Kidney capillary endothelial cell (primary cell): Measurements from ENCODE around the gene ARHGEF40.

Experiments used
- DNase-seq: peaks from one replicate; pipeline ENCODE4 v3.0.0-alpha.2; 2018; ENCODE audit warnings: low spot score

ARHGEF40 gene

DNA sequence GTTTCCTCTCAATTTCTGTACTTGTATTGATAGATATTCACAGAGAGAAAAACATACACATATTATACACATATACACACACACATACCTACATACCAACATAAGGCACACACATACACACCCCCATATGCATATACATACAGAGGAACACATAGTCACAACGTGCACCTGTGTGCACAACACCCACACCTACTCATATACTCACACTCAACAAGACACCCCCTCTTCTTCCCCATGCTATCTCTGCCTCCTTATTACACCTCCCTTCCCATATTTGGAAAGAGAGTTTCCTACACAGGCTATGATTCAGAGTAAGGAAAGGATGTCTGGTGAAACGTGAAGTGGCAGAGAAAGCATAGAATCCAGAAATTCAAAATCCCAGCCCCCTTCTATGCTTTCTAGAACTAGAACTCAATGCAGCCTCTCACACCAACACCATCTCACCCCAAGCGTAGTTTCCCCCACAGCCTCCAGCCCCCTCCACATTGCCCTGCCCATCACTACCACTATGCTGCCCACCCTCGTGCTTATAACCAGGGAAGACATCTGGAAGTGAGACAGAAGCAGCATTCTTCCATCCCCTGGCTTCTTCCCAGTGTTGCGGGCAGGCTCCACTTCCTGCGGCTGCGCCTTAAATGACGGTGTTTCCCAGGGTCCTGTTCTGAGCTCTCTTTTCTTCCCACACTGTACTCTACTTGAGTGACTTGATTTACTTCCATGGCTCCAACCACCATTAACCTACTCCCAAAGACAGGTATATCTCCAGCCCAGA, 10.1 kb upstream of the ARHGEF40 start:
- no peak for DNase-seq

- DNase-seq: no peak
These were observed 9.3 kb upstream of the ARHGEF40 start for GRCh38 chr14:21060614-21061346.

GRCh38 chr14:21061347-21061668, 8.8 kb upstream of the ARHGEF40 start:
- no peak for DNase-seq

DNA sequence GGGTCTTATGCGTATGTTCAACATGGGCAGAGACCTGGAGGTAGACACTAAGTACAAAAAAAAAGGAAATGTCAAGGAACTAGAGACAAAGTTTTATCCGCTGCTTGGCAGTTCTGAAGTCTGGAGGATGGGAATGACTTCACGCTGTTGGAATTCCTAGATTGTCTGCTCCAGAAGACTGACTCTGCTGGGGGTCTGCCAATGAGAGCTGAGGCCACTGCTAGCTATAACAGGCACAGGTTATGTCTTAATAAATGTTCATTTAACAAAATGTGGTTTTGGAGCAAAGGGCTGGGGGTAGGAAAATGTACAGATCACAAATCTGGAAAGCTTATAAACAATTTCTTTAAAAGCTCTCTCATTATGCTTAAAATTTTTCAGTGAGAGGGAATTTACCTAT, 6.6 kb upstream of the ARHGEF40 start:
- DNase-seq: peak; percentile 55

DNA sequence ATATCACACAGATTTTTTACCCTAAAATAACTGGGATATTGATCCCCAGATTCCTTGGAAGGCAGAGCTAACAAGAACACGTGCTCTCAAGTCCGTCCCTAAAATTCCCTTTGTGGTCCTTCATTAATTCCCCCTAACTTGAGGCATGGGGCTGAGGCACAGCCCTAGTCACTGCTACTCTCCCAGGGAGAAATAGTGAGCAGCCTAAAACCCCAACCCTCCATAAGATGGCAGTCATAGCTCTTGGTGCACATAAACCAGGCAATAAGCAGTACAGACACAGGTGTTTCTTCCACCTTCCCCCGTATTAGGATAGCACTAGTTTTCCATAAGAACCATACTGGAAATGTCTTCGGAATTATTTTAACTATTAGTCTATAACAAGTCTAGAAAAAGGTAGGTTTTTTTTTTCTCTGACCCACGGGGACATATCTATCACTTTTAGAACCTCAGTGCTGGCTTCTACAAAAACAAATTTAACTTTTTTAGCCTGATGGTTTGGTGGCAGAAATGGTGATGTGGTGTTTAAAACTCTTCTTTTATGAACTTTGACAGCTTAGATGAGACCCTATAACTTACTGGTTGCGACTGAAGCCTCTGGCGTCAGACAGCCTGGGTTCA, 3.1 kb upstream of the ARHGEF40 start:
- DNase-seq: no peak

- no peak for DNase-seq
These were observed 1.4 kb upstream of the ARHGEF40 start for GRCh38 chr14:21068521-21069387.

GRCh38 chr14:21069388-21070082, 569 bp upstream of the ARHGEF40 start:
- no peak for DNase-seq

- DNase-seq: no peak
These were observed 613 bp downstream of the ARHGEF40 start for GRCh38 chr14:21070610-21071224.

GRCh38 chr14:21071225-21072030, 1.3 kb downstream of the ARHGEF40 start:
- DNase-seq: peak; percentile 82

GRCh38 chr14:21072031-21072473, 1.9 kb downstream of the ARHGEF40 start:
- DNase-seq: no peak

- no peak for DNase-seq
These were observed 2.8 kb downstream of the ARHGEF40 start for GRCh38 chr14:21072781-21073339.

- DNase-seq: no peak
These were observed 3.8 kb downstream of the ARHGEF40 start for GRCh38 chr14:21073921-21074320.

GRCh38 chr14:21074398-21075272, 4.5 kb downstream of the ARHGEF40 start:
- DNase-seq: no peak

DNA sequence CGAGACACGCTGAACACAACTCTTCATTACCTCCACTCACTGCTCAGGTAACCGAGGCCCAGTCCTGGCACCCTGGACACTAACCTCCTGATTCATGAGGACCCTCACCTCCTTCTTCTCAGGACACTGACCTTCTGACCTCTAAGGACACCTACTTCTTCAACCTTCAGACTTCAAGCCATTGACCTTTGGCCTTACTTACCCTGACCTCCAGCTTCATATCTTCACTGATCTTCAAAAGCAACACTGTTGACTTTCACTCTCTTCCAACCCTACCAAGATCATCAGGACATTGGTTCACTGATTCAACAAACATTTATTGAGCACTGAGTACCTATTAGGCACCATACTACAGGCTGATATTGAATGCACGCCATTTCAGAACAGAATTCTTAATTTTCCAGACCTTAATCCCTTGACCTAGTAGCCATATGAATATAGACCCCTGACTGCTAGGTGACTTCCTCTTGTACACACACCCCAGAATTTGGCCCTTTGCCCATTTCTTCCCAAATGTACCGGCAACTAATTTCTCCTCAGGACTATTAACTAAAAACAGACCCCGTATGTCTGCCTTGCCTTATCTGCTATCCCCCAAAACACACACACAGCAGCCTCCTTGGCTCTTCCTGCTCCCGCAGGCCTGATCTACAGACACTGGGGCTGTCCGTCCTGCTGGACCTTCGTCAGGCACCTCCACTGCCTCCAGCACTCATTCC, 5.8 kb downstream of the ARHGEF40 start:
- no peak for DNase-seq

DNA sequence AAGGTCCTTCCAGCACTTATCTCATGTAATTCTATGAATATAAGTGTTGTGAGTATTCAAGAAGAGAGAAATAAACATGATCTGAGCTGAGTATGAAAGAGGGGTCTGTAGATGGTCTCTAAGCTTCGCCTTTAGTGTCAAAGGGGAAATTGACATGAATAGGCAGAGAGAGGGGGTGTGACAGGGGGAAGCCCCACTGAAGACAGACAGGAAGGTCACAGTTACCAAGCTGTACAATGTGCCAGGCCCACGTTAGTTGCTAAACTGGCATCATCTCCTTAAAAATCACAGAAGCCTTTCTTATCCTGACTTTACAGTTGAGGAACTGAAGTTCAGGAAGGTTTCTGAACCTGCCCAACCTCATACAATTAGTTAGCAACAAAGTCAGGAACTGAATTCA, 7.6 kb downstream of the ARHGEF40 start:
- no peak for DNase-seq

DNA sequence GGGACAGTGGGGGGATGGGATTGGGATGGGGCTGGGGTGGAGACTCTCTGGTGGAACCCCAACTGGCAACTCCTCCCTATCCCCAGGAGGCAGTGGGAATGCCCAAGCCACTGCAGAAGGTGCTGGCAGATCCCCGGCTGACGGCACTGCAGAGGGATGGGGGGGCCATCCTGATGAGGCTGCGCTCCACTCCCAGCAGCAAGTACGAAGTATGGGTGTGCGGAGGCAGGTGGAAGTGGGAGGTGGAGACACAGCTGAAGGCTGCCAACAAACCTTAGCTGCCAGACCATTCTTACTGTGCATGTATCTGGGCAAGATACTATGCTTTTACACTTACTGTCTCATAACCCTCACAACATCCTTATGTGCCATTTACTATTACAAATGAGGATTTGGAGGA, 8.2 kb downstream of the ARHGEF40 start:
- DNase-seq: no peak

DNA sequence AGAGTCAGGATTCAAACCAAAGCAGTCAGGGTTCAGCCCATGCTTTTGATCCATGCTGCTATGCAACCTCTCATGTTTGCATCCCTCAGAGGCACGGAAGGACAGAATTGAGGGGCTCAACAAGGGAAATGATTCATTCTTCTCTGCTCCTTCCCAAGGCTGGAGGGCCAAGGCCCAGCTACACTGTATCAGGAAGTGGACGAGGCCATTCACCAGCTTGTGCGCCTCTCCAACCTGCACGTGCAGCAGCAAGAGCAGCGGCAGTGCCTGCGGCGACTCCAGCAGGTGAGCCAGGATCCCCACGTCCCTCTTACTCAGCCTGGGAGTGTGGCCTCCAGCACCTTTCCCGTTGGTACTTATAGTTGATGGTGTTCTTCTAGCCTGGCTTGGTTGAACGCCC, 8.6 kb downstream of the ARHGEF40 start:
- no peak for DNase-seq

GRCh38 chr14:21081521-21082142, 11.5 kb downstream of the ARHGEF40 start:
- no peak for DNase-seq
